GM23338 (cell line): ENCODE measurements around the gene DAD1.

Experiments used
- EZH2 ChIP-seq: fragments of 200-600 bp; sonication (generic); IDR thresholded peaks from one replicate; pipeline ENCODE4 v1.8.0; 2017; ENCODE audit warnings: antibody characterized with exemption, mild to moderate bottlenecking, low read depth; ENCODE audit not compliant: unreplicated experiment
- EZH2phosphoT487 ChIP-seq: fragments of 200-600 bp; sonication (generic); IDR thresholded peaks from one replicate; pipeline ENCODE4 v1.8.1; 2018; ENCODE audit warnings: antibody characterized with exemption; ENCODE audit not compliant: unreplicated experiment
- NANOG ChIP-seq: IDR thresholded peaks from 2 replicates; pipeline ENCODE4 v1.6.1; 2016; ENCODE audit warnings: antibody characterized with exemption, borderline replicate concordance
- POLR2AphosphoS5 ChIP-seq: IDR thresholded peaks from 2 replicates; pipeline ENCODE4 v1.6.1; 2016; ENCODE audit warnings: antibody characterized with exemption, low read depth
- TF ChIP-seq, protein P1 (sequence below), 2 experiments: fragments of 200-600 bp in 1 of 2; sonication (generic) in 1 of 2; conservative IDR thresholded peaks; 2 replicates each; pipeline versions ENCODE4 v1.5.1 to v1.6.1; 2016 to 2017; ENCODE audit warnings: antibody characterized with exemption in 2 of 2, low read depth in 2 of 2, mild to moderate bottlenecking in 2 of 2, moderate library complexity in 1 of 2

GRCh38 chr14:22552827-22553076 lies 36.3 kb downstream of the DAD1 start:
- TF ChIP-seq POLR2AphosphoS5, result no peak
- TF ChIP-seq, protein P1, sequence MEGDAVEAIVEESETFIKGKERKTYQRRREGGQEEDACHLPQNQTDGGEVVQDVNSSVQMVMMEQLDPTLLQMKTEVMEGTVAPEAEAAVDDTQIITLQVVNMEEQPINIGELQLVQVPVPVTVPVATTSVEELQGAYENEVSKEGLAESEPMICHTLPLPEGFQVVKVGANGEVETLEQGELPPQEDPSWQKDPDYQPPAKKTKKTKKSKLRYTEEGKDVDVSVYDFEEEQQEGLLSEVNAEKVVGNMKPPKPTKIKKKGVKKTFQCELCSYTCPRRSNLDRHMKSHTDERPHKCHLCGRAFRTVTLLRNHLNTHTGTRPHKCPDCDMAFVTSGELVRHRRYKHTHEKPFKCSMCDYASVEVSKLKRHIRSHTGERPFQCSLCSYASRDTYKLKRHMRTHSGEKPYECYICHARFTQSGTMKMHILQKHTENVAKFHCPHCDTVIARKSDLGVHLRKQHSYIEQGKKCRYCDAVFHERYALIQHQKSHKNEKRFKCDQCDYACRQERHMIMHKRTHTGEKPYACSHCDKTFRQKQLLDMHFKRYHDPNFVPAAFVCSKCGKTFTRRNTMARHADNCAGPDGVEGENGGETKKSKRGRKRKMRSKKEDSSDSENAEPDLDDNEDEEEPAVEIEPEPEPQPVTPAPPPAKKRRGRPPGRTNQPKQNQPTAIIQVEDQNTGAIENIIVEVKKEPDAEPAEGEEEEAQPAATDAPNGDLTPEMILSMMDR (conservative IDR thresholded peaks at IDR 0.05; ENCODE audit: low read depth in 2 of 2), result no peak
- TF ChIP-seq NANOG, result no peak
- no peak for TF ChIP-seq EZH2phosphoT487
- no peak for TF ChIP-seq EZH2
